K562 (cell line): Measurements from ENCODE around the gene SH3BP2. TPM values are rescaled to one million over a fixed set of nuclear protein-coding genes. Genes with fewer than 3 reads are reported as not detected.

Source experiments
- BHLHE40 ChIP-seq: IDR thresholded peaks from 2 replicates; pipeline ENCODE4 v1.6.1; 2011; ENCODE audit warnings: low read length, improper control_type of control experiment
- BMI1 ChIP-seq: fragments of 150-350 bp; IDR thresholded peaks from 2 replicates; pipeline ENCODE4 v1.6.1; 2014; ENCODE audit warnings: low read length
- CBFA2T2 ChIP-seq: fragments of 450-650 bp; conservative IDR thresholded peaks from 2 replicates; pipeline ENCODE4 v1.6.1; 2017; ENCODE audit warnings: mild to moderate bottlenecking
- ETS2 ChIP-seq: IDR thresholded peaks from 2 replicates; pipeline ENCODE4 v1.6.1; 2016; ENCODE audit warnings: borderline replicate concordance, missing genetic modification characterization, mild to moderate bottlenecking, moderate library complexity, missing compliant biosample characterization; ENCODE audit not compliant: poor library complexity, severe bottlenecking
- GABPB1 ChIP-seq: sonication (generic); formaldehyde crosslinking; IDR thresholded peaks from 2 replicates; pipeline ENCODE4 v1.8.0; 2022; ENCODE audit warnings: mild to moderate bottlenecking, missing genetic modification reagents
- GABPB2 ChIP-seq: fragments of 250-450 bp; sonication (Bioruptor Pico); conservative IDR thresholded peaks from 2 replicates; pipeline ENCODE4 v1.5.1; 2021; ENCODE audit warnings: mild to moderate bottlenecking
- GTF2F1 ChIP-seq: IDR thresholded peaks from 2 replicates; pipeline ENCODE4 v1.6.1; 2011; ENCODE audit warnings: low read depth, low read length, improper control_type of control experiment
- HDGF ChIP-seq: fragments of 450-650 bp; IDR thresholded peaks from 2 replicates; pipeline ENCODE4 v1.6.1; 2016
- JUNB ChIP-seq: fragments of 450-650 bp; formaldehyde crosslinking; conservative IDR thresholded peaks from 2 replicates; pipeline ENCODE4 v1.4.0; 2020; ENCODE audit warnings: mild to moderate bottlenecking
- KAT2B ChIP-seq: IDR thresholded peaks from one replicate; pipeline ENCODE4 v1.6.1; 2012; ENCODE audit warnings: low read depth, mild to moderate bottlenecking, control low read depth, inconsistent platforms, low read length, moderate library complexity
- KDM5B ChIP-seq: fragments of 200-600 bp; sonication (generic); IDR thresholded peaks from 2 replicates; pipeline ENCODE4 v1.6.1; 2012; ENCODE audit warnings: low read depth, mild to moderate bottlenecking, moderate library complexity, low read length, control low read depth, inconsistent platforms; ENCODE audit not compliant: insufficient replicate concordance
- KLF13 ChIP-seq: fragments of 450-650 bp; IDR thresholded peaks from 2 replicates; pipeline ENCODE4 v1.6.1; 2016; ENCODE audit warnings: missing genetic modification characterization, low read depth, mild to moderate bottlenecking, missing compliant biosample characterization, moderate library complexity, borderline replicate concordance
- MCM3 ChIP-seq: fragments of 450-650 bp; IDR thresholded peaks from 2 replicates; pipeline ENCODE4 v1.6.1; 2016
- NFXL1 ChIP-seq: fragments of 450-650 bp; formaldehyde crosslinking; IDR thresholded peaks from 2 replicates; pipeline ENCODE4 v1.4.0; 2021; ENCODE audit warnings: mild to moderate bottlenecking
- NR3C1 ChIP-seq: sonication (generic); formaldehyde crosslinking; IDR thresholded peaks from 2 replicates; pipeline ENCODE4 v1.8.1; 2022; ENCODE audit warnings: missing genetic modification reagents
- PCBP2 ChIP-seq: fragments of 200-400 bp; formaldehyde crosslinking; IDR thresholded peaks from 2 replicates; pipeline ENCODE4 v1.6.1; 2018; ENCODE audit warnings: low read length, low read depth, mild to moderate bottlenecking, moderate library complexity; ENCODE audit not compliant: poor library complexity, severe bottlenecking
- POLR2AphosphoS5 ChIP-seq: IDR thresholded peaks from 2 replicates; pipeline ENCODE4 v1.6.1; 2011; ENCODE audit warnings: mild to moderate bottlenecking, low read depth, low read length, moderate library complexity; ENCODE audit not compliant: control insufficient read depth, insufficient read depth
- RFX7 ChIP-seq: fragments of 250-450 bp; sonication (Bioruptor Pico); IDR thresholded peaks from 2 replicates; pipeline ENCODE4 v1.5.1; 2021; ENCODE audit warnings: mild to moderate bottlenecking
- SMAD4 ChIP-seq: fragments of 250-450 bp; sonication (Bioruptor Pico); conservative IDR thresholded peaks from 2 replicates; pipeline ENCODE4 v1.8.0; 2021; ENCODE audit warnings: inconsistent platforms, mild to moderate bottlenecking, moderate library complexity
- TGIF2 ChIP-seq: sonication (generic); formaldehyde crosslinking; IDR thresholded peaks from 2 replicates; pipeline ENCODE4 v1.8.1; 2022; ENCODE audit warnings: mild to moderate bottlenecking, missing genetic modification reagents, moderate library complexity
- U2AF1 ChIP-seq: fragments of 200-400 bp; formaldehyde crosslinking; optimal IDR thresholded peaks from 2 replicates; pipeline ENCODE3; 2017; ENCODE audit warnings: mild to moderate bottlenecking, low read depth, low read length, moderate library complexity
- ZKSCAN3 ChIP-seq: fragments of 250-450 bp; sonication (Bioruptor Pico); IDR thresholded peaks from 2 replicates; pipeline ENCODE4 v1.4.0; 2020
- ZNF384 ChIP-seq: IDR thresholded peaks from 2 replicates; pipeline ENCODE4 v1.6.1; 2012; ENCODE audit warnings: low read depth, low read length, improper control_type of control experiment
- polyA plus RNA-seq, 8 experiments: library from polyadenylated mRNA; depleted of rRNA in 4 of 8; stranded (reverse) in 5 of 8; unstranded in 3 of 8; fragments of >200 nt; fragmentation: Nextera tagmentation in 2 of 8; fragmentation: Illumina TruSeq in 1 of 8; extraction: Ambion mirVana in 2 of 8; extraction: Trizol in 1 of 8; gene quantifications; 2 replicates each; pipeline versions ENCODE4 v1.2.1 to v1.2.3, GENCODE V29; 2011 to 2014; ENCODE audit warnings: inconsistent platforms in 1 of 8, missing spikeins in 1 of 8
- total RNA-seq, 7 experiments: library from RNA; depleted of rRNA in 6 of 7; stranded (reverse); fragments of >200 nt in 6 of 7; fragmentation: Illumina TruSeq in 2 of 7; extraction: Trizol in 2 of 7; gene quantifications; 2 replicates each; pipeline versions ENCODE4 v1.2.1 to v1.2.3, GENCODE V29; 2011 to 2021; ENCODE audit warnings: low replicate concordance in 1 of 7
- TF ChIP-seq, protein P1 (sequence below): fragments of 250-450 bp; sonication (Bioruptor Pico); IDR thresholded peaks from 2 replicates; pipeline ENCODE4 v1.5.0; 2022; ENCODE audit warnings: mild to moderate bottlenecking
- TF ChIP-seq, protein P2 (sequence below), 2 experiments: fragments of 450-650 bp in 1 of 2; sonication (generic) in 1 of 2; formaldehyde crosslinking in 1 of 2; IDR thresholded peaks in 1 of 2; conservative IDR thresholded peaks in 1 of 2; 2 replicates each; pipeline versions ENCODE4 v1.6.1 to v1.8.1; 2016 to 2023; ENCODE audit warnings: mild to moderate bottlenecking in 2 of 2, moderate library complexity in 2 of 2, inconsistent platforms in 1 of 2, missing genetic modification reagents in 1 of 2
- TF ChIP-seq, protein P3 (sequence below): fragments of 450-650 bp; formaldehyde crosslinking; IDR thresholded peaks from 2 replicates; pipeline ENCODE4 v1.4.0; 2022; ENCODE audit warnings: mild to moderate bottlenecking, moderate library complexity

The SH3BP2 gene
- total and polyA plus RNA-seq, 9 of the 15 experiments (the other 6 are each of a cell fraction or from before 2014, with no cell fraction given), result 0.34 to 16.0 (median 5.1) TPM

DNA sequence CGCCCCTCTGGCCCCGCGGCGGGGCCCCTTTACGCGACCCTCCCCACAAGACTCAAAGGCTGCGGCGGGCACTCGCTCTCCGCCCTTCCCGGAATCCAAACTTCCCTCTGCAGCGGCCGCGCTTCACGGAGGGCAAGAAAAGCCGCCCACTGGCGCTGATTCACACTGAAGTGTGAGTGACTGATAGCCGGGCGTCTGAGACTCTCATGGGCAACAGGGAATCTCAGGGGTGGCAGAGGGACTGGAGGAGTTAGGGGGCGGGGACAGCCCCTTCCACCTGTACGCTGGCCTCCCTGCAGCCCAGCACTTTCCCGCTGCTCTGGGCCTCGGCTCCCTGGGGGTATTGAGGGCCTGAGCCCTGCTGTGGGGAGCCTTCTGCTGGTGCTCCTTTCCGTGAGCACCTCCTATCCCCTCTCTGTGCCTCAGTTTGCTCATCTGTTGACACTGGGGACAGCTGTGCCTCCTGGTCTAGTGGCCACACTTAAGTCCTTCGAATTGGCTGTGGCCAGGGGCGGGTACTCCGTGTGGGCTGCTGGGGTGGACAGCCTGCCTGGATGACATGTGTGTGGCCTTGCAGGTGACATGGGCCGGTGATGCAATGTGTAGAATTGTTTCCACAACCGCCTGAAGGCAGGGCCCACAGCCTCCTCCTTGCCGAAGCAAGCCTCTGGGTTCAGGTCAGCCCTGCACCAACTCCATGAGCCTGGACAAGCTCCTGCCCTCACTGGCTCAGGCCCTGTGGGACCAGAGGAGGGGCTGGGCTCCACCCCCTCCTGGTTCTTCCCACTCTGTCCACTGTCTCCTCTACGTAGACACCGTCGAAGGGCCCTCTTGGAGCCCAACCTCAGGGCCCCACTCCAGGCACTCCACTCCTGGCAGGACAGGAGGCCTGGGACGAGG, 951 bp downstream of the SH3BP2 start (continued):
- TF ChIP-seq ZNF384 (no peak), RFX7 (CRISPR knock-in tag) (no peak), TGIF2 (no peak), KLF13 (tag) (no peak), GTF2F1 (no peak), HDGF (no peak), PCBP2 (no peak), MCM3 (no peak), GABPB1 (CRISPR knock-in tag) (0 out of 2 replicates have a peak, but pooled peaks have one; percentile 12), ETS2 (tag) (no peak), BMI1 (no peak), JUNB (CRISPR knock-in tag) (no peak), SMAD4 (CRISPR knock-in tag) (no peak; the same call in none of the 2 replicates), BHLHE40 (peak; percentile 46; the same call in 1 of the 2 replicates), NR3C1 (no peak), KAT2B (no peak), U2AF1 (no peak), KDM5B (no peak), ZKSCAN3 (CRISPR knock-in tag) (no peak), GABPB2 (CRISPR knock-in tag) (no peak), NFXL1 (CRISPR knock-in tag) (no peak), CBFA2T2 (no peak), POLR2AphosphoS5 (no peak)
- TF ChIP-seq, protein P1, sequence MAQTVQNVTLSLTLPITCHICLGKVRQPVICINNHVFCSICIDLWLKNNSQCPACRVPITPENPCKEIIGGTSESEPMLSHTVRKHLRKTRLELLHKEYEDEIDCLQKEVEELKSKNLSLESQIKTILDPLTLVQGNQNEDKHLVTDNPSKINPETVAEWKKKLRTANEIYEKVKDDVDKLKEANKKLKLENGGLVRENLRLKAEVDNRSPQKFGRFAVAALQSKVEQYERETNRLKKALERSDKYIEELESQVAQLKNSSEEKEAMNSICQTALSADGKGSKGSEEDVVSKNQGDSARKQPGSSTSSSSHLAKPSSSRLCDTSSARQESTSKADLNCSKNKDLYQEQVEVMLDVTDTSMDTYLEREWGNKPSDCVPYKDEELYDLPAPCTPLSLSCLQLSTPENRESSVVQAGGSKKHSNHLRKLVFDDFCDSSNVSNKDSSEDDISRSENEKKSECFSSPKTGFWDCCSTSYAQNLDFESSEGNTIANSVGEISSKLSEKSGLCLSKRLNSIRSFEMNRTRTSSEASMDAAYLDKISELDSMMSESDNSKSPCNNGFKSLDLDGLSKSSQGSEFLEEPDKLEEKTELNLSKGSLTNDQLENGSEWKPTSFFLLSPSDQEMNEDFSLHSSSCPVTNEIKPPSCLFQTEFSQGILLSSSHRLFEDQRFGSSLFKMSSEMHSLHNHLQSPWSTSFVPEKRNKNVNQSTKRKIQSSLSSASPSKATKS (CRISPR knock-in tag), result no peak
- TF ChIP-seq, protein P2, sequence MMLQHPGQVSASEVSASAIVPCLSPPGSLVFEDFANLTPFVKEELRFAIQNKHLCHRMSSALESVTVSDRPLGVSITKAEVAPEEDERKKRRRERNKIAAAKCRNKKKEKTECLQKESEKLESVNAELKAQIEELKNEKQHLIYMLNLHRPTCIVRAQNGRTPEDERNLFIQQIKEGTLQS (IDR thresholded peaks at IDR 0.05), result peak; percentile 95
- TF ChIP-seq, protein P2 (CRISPR knock-in tag; conservative IDR thresholded peaks at IDR 0.05), result no peak
- TF ChIP-seq, protein P3, sequence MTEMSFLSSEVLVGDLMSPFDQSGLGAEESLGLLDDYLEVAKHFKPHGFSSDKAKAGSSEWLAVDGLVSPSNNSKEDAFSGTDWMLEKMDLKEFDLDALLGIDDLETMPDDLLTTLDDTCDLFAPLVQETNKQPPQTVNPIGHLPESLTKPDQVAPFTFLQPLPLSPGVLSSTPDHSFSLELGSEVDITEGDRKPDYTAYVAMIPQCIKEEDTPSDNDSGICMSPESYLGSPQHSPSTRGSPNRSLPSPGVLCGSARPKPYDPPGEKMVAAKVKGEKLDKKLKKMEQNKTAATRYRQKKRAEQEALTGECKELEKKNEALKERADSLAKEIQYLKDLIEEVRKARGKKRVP (CRISPR knock-in tag), result peak; percentile 76
